Activated T-cell treated with anti-CD3 and anti-CD28 coated beads for 1 hour (primary cell): Measurements from ENCODE around the gene CKM.
A peak's percentile ranks its signal among the peaks of the same experiment; 100 is the strongest.
"Not testable (repeated sequence)": the region's sequence is repeated elsewhere in the genome, so short reads cannot be mapped to it uniquely, and the experiment has no call there.

Experiments used
- DNase-seq: peaks from one replicate; pipeline ENCODE4 v3.0.0-alpha.2; 2020; ENCODE audit warnings: low read depth

CKM gene

DNA sequence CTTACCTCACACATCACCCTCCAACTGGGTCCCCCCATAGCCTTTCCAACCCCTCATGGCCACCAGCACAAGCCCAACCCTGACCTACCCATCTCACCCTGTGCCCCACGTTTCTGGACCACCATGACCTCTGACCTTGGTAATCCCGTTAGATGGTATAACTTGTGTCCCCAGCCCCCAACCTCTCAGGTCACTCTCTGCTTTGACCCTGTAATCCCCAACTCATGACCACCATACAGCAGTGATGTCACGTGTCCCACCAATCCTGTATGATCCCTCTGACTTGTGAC lies 26.4 kb upstream of the CKM start:
- no peak for DNase-seq

DNA sequence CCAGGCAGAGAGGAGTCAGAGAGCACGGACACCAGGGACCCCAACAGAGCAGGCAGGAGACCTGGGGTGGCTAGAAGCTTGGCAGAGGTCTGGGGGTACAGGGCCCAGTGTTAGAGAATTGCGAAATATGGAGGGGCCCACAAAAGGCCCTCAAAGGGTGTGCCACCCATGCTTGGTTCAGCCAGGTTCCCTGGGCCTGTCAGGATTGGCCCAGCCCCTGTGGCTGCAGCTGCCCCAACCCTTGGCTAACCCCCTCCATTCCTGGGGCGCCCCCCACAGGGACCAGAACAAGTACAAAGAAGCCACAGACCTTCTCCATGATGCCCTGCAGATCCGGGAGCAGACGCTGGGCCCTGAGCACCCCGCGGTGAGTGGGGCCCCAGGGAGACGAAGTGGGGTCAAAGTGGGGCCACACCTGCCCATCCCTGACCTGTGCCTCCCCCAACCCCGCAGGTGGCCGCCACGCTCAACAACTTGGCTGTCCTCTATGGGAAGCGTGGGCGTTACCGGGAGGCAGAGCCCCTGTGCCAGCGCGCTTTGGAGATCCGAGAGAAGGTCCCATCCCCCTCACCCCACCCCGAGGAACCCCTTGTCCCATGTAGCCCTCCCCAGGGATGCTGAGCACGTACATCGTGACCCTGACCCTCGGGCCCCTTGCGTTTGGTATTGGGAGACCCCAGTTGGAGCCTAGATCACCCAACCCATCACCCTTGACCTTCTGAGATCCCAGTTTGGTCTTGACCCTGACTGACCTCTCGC lies 25.9 kb upstream of the CKM start:
- no peak for DNase-seq

DNA sequence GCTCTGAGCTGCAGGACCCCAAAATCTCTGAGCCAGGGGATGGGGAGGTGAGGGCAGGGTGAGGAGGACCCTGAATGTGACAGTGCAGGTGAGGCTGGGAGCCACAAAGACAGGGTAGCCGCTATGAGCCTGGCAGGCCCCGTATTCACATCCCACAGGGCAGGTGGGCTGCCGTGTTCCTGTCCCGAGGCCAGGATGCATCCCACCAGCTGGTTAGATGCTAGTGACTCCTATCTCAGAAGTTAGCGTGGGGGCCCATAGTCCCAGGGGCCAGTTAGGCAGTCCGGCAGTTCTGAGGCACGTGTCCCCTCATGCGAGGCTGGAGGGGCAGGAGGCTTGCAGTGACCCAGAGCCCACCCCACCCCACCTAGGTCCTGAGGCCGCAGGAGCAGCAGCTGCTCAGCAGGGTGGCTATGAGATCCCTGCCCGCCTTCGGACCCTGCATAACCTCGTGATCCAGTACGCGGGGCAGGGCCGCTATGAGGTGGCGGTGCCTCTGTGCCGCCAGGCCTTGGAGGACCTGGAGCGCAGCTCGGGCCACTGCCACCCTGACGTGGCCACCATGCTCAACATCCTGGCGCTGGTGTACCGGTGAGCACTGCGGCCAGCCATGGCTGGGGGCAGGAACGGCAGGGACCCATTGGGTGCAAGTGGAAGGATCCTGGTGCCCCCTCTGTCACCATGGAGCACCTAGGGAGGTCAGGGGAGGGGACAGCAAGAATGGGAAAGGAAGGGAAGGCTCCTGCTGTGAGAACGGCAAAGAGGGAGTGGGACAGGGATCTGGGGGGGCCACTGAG lies 25.1 kb upstream of the CKM start:
- no peak for DNase-seq

DNA sequence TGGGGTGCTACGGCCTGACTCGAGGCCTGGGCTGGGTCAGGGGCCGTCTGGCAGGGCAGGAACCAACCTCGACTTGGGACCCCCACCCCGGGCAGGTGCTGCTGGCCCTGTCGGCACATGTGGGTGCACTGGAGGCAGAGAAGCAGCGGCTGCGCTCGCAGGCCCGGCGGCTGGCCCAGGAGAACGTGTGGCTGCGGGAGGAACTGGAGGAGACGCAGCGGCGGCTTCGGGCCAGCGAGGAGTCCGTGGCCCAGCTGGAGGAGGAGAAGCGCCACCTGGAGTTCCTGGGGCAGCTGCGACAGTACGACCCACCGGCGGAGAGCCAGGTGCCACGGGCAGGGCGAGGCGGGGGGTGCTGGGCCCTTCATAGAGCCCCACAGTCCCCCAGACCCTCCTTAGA lies 23.8 kb upstream of the CKM start:
- DNase-seq: no peak

DNA sequence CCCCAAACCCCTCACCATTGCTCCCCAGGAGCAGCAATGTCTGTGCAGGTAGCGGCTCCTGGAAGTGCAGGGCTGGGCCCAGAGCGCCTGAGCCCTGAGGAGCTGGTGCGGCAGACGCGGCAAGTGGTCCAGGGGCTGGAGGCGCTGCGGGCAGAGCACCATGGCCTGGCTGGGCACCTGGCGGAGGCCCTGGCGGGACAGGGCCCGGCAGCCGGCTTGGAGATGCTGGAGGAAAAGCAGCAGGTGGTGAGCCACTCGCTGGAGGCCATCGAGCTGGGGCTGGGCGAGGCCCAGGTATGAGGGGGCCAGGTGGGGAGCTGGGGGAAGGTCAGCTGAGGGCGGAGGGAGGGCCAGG lies 22.8 kb upstream of the CKM start:
- no peak for DNase-seq

DNA sequence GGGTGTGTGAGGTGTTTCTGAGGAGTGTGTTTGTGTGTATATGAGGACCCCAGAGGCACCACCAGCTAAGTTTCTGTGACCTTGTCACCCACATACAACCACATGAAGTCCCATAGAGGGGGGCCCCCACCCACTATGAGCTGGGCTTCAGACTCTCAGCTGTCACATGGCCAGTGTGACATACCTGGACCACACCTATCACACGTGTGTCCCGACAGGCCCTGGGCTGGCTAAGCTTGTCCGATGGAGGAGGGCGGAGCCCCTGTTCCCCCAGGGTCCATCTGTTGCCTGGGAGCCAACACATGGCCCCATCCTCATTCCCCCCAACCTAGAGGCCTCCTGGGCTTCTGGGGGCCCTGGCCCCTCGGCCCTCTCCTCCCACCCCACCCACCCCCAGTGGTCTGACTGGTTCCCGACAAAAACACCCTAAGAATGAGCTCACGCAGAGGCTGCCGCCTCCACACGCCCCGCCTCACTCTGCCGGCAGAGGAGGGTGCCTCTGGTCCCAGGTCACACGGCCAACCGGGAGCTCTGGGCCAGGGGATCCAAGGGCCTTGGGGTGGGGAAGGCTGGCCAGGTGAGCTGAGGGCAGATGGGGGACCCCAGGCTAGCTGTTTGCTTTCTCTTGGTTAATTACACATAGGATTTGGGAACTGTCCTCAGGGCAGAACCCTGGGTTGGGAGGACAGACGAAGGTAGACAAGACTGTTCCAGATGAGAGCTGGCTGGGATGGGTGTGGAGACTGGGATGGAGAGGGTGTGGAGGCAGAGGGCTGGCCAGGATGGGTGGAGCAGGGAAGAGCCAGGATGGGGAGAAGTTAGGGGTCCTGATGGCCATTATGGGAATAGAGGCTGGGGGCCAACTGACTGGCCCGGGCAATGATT lies 22.2 kb upstream of the CKM start:
- no peak for DNase-seq

DNA sequence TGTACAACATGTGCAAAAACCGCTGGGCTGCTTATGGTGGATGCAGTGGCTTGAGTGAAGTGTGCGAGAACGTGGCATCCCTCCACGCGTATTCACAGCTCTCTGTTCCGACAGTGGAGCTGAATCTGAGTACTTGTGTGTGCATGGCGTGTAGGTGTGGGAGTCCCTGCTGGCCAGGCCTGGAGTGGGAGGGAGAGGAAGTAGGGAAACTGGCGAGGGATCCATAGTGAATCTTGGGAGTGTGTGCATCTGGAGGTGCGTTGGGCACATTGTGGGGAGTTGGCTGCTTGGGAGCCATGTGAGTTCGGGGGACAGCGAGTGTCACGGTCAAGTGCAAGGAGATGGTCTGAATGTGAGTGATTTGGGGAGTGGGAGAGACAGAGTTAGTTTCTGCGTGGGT lies 20.2 kb upstream of the CKM start:
- no peak for DNase-seq

DNA sequence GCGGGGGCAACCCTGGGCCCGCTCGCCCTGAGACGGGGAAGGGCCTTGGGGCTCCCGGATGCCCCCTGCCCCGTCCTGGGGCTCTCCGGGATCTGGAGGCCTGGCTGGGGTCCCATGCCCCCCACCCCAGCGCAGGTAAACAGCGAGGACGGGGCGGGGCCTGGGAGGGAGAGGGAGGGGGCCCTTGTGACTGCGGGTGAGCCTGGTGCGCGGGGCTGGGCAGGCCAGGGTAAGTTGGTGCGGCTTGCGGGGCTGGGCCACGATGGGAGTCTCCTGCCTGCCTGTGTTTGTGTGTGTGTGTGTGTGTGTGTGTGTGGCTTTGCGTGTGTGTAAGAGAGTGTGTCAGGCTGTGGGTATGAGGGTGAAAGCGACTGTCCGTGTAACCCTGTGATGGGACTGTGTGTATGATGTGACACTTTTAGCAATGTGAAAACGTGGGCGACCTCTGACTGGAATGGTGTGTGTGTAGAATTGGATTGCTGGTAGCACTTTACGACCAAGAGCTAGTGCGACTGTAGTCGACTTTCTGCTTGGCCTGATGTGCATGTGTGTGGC lies 18.3 kb upstream of the CKM start:
- no peak for DNase-seq

DNA sequence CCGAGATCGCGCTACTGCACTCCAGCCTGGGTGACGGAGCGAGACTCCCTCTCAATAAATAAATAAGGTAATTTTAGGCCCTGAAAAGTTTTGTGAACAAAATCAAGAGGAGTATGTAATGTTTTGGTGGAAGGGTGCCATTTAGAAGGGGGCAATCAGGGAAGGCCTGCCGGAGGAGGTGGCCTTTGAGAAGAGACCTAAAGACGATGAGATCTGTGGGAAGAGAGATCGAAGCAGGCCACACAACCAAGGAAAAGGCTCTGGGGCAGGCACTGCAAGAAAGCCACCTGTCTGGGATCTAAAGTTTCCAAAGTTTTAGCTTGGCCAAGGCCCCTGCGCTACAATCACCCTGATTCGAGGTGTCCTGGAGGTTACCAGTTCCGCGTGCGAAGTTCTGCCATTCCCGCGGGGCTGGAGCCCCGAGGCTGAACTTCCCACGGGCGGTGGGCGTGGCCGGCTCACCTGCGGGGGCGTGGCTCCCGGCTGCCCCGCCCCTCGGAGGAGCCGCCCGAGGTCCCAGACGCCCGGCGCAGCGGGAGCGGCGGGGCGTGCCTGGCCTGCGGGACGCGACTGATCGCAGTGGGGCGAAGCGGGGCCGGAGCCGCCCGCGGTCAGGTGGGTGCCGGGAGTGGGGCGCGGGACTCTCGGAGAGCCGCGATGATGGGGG lies 17.7 kb upstream of the CKM start, which contains the start of gene KLC3:
Gene KLC3 (plus strand): TSS at position 519 of the 667 bp plus-strand sequence. CDS start 4,792 bp downstream, outside the sequence.
- DNase-seq: peak; percentile 9

DNA sequence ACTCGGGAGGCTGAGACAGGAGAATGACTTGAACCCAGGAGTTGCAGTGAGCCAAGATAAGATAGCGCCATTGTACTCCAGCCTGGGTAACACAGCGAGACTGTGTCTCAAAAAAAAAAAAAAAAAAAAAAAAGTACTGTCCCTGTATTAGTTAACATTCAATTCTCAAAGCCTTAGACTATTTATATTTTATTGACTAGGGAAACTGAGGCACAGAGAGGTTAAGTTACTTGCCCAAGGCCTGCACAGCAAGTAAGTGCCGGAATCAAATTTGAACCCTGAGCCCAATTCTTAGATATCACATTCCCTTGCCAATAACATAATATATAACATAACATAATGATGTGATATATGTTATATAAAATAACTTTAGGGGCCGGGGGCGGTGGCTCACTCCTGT lies 17.0 kb upstream of the CKM start:
- DNase-seq: no peak

DNA sequence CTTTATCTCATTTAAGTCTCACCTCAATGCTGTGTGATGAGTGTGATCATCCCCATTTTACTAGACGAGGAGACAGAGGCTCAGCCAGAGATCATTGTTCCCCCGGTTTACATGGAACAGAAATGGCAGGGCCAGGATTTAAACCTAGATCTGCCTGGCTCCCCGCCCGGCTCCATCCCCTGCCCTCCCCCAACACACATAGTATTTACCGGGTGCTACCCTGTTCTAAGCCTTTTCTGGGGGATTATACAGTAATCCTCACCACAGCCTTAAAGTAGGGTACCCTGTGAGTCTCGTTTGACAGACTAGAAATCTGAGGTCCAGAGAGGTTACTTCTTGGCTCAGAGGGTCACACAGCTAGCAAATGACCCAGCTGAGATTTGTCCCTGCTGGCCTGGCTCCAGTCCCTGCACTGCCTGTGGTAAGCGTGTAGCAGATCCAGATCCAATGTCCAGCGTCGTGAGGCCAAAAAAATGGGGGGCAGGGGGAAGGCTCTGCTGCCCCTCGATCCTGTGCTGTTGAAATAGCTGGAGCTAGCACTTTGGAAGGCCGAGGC lies 14.1 kb upstream of the CKM start:
- no peak for DNase-seq

DNA sequence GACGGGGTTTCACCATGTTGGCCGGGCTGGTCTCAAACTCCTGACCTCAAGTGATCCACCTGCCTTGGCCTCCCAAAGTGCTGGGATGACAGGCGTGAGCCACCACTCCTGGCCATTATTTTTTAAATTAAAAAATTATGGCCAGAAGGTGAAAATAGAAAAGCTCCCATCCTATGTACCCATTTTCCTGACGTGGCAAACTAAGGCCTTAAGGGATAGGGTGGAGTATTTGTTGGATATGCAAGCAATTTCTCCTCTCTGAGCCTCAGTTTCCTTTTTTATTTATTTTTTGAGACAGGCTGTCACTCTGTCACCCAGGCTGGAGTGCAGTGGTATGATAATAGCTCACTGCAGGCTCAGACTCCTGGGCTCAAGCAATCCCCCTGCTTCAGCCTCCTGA lies 12.2 kb upstream of the CKM start:
- DNase-seq: not testable (repeated sequence)

DNA sequence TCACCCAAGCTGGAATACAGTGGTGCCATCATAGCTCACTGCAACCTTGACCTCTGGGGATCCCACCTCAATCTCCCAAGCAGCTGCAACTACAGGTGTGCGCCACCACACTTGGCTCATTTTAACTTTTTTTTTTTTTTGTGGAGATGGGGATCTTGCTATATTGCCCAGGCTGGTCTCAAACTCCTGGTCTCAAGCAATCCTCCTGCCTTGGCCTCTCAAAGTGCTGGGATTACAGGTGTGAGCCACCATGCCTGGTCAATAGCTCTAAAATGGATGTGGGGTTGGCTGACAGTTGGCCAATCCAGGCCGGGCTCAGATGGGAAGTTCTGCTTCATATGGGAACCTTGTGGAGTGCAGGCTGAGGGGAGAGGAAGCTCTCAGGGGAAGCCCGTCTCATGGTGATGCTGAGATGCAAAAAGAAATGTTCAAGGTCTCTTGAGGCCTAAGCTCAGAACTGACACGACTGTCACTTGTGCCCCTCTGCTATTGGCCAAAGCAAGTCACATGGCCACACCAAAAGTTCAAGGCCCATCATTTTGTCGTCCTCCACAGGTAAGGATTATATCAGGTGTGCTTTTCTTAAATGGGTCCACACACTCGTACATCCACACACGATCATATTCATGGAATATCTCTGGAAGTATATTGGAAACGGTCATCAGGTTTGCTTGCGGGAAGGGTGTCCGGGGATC lies 11.1 kb upstream of the CKM start:
- DNase-seq: no peak

DNA sequence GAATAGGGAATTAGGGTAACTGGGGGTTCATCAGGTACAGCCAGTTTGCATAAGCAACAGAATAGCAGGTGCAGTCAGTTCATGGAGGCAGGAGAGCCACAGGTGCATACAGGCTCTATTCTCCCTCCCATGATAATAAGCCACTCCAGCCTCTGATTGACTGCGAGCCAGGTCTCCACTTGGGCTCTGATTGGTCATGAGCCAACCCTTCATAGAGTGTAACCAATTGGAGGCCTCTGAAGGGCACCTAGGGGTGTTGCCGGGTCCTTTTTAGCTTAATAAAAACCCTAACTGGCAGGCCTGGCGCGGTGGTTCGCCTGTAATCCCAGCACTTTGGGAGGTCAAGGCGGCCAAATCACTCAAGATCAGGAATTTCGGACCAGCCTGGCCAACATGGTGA lies 8.7 kb upstream of the CKM start:
- no peak for DNase-seq

DNA sequence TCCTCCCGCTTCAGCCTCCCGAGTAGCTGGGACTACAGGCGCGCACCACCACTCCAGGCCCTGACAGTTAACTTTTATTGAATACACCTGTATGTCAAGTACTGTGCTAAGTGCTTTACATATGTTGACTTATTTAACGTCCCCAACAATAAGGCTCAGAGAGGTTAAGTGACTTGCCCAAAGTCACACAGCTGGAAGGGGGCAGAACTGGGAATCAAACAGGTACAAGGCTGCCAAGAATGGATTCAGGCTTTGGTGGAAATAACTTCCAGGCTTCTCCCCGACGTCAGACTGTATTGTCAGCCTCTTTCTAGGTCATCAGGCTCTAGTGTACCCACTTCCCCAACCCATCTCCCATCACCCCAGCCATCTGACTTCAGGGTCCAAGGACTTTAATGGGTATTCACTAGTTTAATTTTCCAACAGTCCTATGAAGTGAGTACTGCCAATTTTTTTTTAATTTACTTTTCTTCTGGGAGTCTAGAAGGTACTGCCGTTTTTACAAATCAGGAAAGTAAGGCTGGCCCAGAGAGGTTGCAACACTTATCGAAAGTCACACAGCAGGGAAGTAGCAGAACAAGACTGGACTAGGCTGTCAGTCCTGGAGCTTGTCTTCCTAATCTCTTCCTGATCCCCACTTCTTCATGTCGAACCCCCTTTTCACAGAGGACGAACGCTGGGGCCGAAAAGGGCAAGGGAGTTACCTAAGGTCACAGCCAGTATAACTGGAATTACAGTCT lies 4.9 kb upstream of the CKM start:
- no peak for DNase-seq

DNA sequence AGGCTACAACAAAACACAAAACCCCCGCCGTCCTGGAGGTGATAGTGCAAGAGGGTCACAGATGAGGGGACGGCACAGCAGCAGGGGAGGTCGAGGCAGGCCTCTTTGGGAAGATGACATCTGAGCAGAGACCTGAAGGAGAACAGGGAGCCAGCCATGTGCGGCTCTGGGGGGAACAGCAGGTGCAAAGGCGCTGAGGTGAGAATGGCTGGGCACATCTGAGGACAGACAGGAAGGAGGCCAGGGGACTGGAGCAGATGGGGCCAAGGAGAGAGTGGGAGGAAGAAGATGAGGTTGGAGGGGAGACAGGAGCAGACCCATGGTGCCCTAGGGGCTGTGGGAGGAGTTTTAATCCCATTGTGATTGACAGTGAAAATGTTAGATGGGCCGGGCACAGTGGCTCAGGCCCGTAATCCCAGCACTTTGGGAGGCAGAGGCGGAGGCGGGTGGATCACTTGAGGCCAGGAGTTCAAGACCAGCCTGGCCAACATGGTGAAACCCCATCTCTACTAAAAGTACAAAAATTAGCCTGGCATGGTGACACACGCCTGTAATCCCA lies 1.8 kb upstream of the CKM start:
- DNase-seq: no peak

DNA sequence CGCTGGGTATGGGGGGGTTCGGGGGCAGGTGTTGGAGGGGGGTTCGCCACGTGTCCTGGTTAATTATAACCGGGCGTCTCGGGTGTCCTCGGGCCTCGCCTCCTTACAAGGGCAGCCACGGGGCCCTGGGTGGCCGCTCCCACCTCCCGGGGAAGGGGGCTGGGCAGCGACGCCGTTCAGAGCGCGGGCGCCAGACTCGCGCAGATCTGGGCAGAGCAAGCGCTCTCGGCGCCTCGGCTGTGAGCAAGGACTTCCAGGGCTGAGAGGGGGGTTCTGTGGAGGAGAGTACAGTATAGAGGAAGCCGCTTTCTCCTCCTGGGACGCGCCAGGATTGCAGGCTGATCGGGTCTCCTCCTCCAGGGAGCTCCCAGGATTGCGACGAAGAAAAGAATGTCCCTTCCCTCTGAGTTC lies 1.0 kb upstream of the CKM start:
- DNase-seq: no peak

DNA sequence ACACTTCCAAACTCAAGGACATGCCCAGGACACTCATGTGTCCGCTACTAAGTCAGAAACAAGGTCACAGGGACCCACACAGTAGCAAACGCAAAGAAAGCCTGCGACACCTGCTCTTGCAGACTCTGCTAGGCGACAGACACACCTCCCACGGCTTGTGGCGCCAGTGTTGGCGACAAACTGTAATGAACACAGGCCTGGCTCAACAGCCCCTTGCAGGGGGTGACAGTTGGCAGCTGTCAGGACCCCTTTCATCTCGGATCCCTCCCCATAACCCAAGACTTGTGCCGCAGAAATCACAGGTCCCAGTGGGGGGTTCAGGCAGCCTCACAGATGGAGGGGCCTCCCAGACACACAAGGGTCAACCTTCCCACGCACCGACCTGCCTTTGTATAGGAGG lies 364 bp downstream of the CKM start:
- DNase-seq: no peak

DNA sequence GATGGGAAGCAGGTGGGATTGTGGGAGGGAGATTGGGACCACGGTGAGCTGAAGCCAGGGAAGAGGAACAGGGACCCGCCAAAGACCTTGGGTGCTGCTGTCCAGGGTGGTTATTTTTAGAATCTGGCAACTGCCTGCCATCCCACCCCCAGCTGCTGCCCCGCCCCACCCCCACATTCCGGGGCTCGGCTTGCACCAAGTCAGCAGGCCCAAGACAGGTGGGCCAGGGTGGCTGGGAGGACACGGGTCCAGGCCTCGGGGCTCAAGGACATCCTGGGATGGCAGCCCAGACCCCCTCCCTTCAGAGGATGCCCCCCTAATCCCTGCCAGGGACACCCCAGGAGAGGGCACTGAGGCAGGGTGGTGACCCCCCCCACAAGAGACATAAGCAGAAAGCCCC lies 827 bp downstream of the CKM start:
- DNase-seq: no peak
